Esophagus squamous epithelium (tissue), 4 donors: ENCODE measurements around the gene PPARG.

Experiments used
- POLR2A ChIP-seq, 4 donors: fragments of 450-650 bp; IDR thresholded peaks; one replicate each; pipeline ENCODE4 v1.6.1; 2017; ENCODE audit warnings: antibody characterized with exemption in 4 of 4, mild to moderate bottlenecking in 4 of 4, moderate library complexity in 3 of 4
- TF ChIP-seq, protein P1 (sequence below), 6 experiments: fragments of 450-650 bp in 4 of 6; fragments of 200-600 bp in 2 of 6; sonication (generic) in 2 of 6; IDR thresholded peaks; one replicate each; pipeline ENCODE4 v1.5.1; 2016 to 2019; ENCODE audit warnings: antibody characterized with exemption in 6 of 6, mild to moderate bottlenecking in 4 of 6, moderate library complexity in 4 of 6

DNA sequence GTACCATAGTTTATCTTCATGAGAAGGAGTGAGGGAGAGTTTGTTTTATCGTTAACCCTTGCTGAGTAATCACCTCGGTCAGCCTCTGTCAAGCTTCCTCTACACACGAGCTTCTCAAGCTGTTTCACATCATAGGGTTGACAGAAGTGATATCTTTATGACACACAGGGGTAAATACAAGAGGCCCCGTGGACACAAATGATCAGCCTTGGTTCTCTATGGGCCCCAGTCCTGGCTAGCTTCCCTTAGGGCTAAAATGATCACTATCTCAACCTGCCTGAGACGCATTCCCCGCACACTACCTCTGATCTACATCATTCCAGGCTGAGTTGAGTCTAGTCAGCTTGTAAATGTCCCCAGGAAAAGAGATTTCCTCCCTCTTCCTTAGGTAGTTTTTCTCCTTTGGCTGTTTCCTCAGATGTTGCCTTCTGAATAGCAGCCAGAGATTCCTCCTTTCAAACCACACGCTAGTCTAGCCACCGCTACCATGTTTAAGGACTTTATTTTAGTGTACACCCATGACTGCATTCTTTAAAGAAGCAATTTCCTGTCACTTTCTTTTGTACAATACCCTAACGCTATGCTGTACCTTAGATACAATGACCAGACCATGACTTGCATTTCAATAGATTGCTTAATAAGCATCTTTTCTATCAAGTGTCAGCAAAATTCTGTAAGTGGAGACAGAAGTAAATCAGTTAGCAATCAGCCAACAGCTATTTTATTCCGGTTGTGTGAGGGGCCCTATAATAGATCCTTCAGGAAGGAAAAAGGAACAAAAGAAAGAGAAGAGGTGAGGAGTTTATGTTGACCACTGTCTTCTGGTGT lies 35.1 kb upstream of the PPARG start:
- TF ChIP-seq, protein P1, sequence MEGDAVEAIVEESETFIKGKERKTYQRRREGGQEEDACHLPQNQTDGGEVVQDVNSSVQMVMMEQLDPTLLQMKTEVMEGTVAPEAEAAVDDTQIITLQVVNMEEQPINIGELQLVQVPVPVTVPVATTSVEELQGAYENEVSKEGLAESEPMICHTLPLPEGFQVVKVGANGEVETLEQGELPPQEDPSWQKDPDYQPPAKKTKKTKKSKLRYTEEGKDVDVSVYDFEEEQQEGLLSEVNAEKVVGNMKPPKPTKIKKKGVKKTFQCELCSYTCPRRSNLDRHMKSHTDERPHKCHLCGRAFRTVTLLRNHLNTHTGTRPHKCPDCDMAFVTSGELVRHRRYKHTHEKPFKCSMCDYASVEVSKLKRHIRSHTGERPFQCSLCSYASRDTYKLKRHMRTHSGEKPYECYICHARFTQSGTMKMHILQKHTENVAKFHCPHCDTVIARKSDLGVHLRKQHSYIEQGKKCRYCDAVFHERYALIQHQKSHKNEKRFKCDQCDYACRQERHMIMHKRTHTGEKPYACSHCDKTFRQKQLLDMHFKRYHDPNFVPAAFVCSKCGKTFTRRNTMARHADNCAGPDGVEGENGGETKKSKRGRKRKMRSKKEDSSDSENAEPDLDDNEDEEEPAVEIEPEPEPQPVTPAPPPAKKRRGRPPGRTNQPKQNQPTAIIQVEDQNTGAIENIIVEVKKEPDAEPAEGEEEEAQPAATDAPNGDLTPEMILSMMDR (IDR thresholded peaks at IDR 0.05): no peak
- no peak for TF ChIP-seq POLR2A (IDR thresholded peaks at IDR 0.05)
